Mesenchymal stem cell (in vitro differentiated cells and primary cell): Measurements from ENCODE around the gene ARHGEF17.

Experiments
- DNase-seq: peaks from one replicate; pipeline ENCODE4 v3.0.0-alpha.2; 2013
- H2AFZ ChIP-seq: one replicate; pipeline ENCODE4 v1.6.1; 2013; ENCODE audit warnings: low read depth, mild to moderate bottlenecking, control low read depth, inconsistent platforms, low read length, moderate library complexity
- H2AK5ac ChIP-seq: 2 replicates; pipeline ENCODE4 v1.6.1; 2013; ENCODE audit warnings: low read length, moderate library complexity, mild to moderate bottlenecking, inconsistent platforms; ENCODE audit not compliant: severe bottlenecking
- H2BK120ac ChIP-seq: one replicate; pipeline ENCODE4 v1.6.1; 2013; ENCODE audit warnings: low read depth, mild to moderate bottlenecking, inconsistent platforms, low read length, moderate library complexity
- H2BK12ac ChIP-seq, 2 experiments: one replicate each; pipeline ENCODE4 v1.6.1; 2013; ENCODE audit warnings: inconsistent platforms in 2 of 2, low read length in 2 of 2, mild to moderate bottlenecking in 2 of 2, moderate library complexity in 2 of 2, control low read depth in 1 of 2
- H2BK15ac ChIP-seq: one replicate; pipeline ENCODE4 v1.6.1; 2013; ENCODE audit warnings: mild to moderate bottlenecking, low read depth, inconsistent platforms; ENCODE audit not compliant: poor library complexity, severe bottlenecking
- H2BK5ac ChIP-seq: 2 replicates; pipeline ENCODE4 v1.6.1; 2013; ENCODE audit warnings: low read depth, mild to moderate bottlenecking, low read length, control low read depth, inconsistent platforms; ENCODE audit not compliant: poor library complexity, severe bottlenecking
- H3K14ac ChIP-seq, 2 experiments: one replicate each; pipeline ENCODE4 v1.6.1; 2013; ENCODE audit warnings: inconsistent platforms in 2 of 2, low read length in 2 of 2, control low read depth in 1 of 2, mild to moderate bottlenecking in 1 of 2, moderate library complexity in 1 of 2
- H3K18ac ChIP-seq, 2 experiments: one replicate each; pipeline ENCODE4 v1.6.1; 2013; ENCODE audit warnings: inconsistent platforms in 2 of 2, low read length in 2 of 2, control low read depth in 1 of 2, low read depth in 1 of 2, mild to moderate bottlenecking in 1 of 2
- H3K23ac ChIP-seq, 2 experiments: one replicate each; pipeline ENCODE4 v1.6.1; 2013; ENCODE audit warnings: inconsistent platforms in 2 of 2, low read length in 2 of 2, mild to moderate bottlenecking in 2 of 2, moderate library complexity in 2 of 2, control low read depth in 1 of 2
- H3K27ac ChIP-seq: 2 replicates; pipeline ENCODE4 v1.5.1; 2013; ENCODE audit warnings: mild to moderate bottlenecking, moderate library complexity, low read length, control low read depth, inconsistent platforms; ENCODE audit not compliant: poor library complexity, severe bottlenecking
- H3K27me3 ChIP-seq, 2 experiments: 2 replicates each; pipeline versions ENCODE4 v1.6.1 to v1.7.0; 2013; ENCODE audit warnings: low read length in 2 of 2, mild to moderate bottlenecking in 2 of 2, moderate library complexity in 2 of 2, control low read depth in 1 of 2, inconsistent platforms in 1 of 2; ENCODE audit not compliant: control insufficient read depth in 1 of 2, insufficient read depth in 1 of 2
- H3K36me3 ChIP-seq, 2 experiments: 2 replicates each; pipeline versions ENCODE4 v1.6.1 to v1.7.0; 2013; ENCODE audit warnings: low read length in 2 of 2, control low read depth in 1 of 2, inconsistent platforms in 1 of 2, low read depth in 1 of 2, mild to moderate bottlenecking in 1 of 2; ENCODE audit not compliant: insufficient read depth in 2 of 2, control insufficient read depth in 1 of 2
- H3K4ac ChIP-seq, 2 experiments: one replicate each; pipeline ENCODE4 v1.6.1; 2013; ENCODE audit warnings: inconsistent platforms in 2 of 2, low read length in 2 of 2, mild to moderate bottlenecking in 2 of 2, moderate library complexity in 2 of 2, control low read depth in 1 of 2, low read depth in 1 of 2
- H3K4me1 ChIP-seq: 2 replicates; pipeline ENCODE4 v1.6.1; 2013; ENCODE audit warnings: low read depth, low read length, control low read depth; ENCODE audit not compliant: control insufficient read depth, insufficient read depth
- H3K4me2 ChIP-seq: 2 replicates; pipeline ENCODE4 v1.6.1; 2013; ENCODE audit warnings: low read length, mild to moderate bottlenecking, inconsistent platforms; ENCODE audit not compliant: poor library complexity, severe bottlenecking
- H3K4me3 ChIP-seq, 2 experiments: 2 replicates each; pipeline versions ENCODE4 v1.5.1 to v1.7.0; 2013; ENCODE audit warnings: low read length in 2 of 2, mild to moderate bottlenecking in 2 of 2, control low read depth in 1 of 2, low read depth in 1 of 2; ENCODE audit not compliant: insufficient read depth in 1 of 2
- H3K79me1 ChIP-seq: replicated peaks from 2 replicates; pipeline ENCODE4 v1.6.1; 2013; ENCODE audit warnings: mild to moderate bottlenecking, control low read depth, low read length, inconsistent platforms; ENCODE audit not compliant: poor library complexity, severe bottlenecking
- H3K9ac ChIP-seq: 2 replicates; pipeline ENCODE4 v1.7.0; 2013; ENCODE audit warnings: mild to moderate bottlenecking, low read length, moderate library complexity
- H3K9me3 ChIP-seq: 2 replicates; pipeline ENCODE4 v1.7.0; 2013; ENCODE audit warnings: mild to moderate bottlenecking, low read length; ENCODE audit not compliant: control insufficient read depth
- H4K8ac ChIP-seq: one replicate; pipeline ENCODE4 v1.6.1; 2013; ENCODE audit warnings: inconsistent platforms, mild to moderate bottlenecking, low read length, moderate library complexity
- H4K91ac ChIP-seq: one replicate; pipeline ENCODE4 v1.6.1; 2013; ENCODE audit warnings: mild to moderate bottlenecking, low read length, inconsistent platforms
- WGBS: methylation state at CpG from one replicate; pipeline ENCODE4 v1.1.7; 2013; ENCODE audit warnings: mixed read lengths; 5-methylcytosine and 5-hydroxymethylcytosine counted together

ARHGEF17 gene

GRCh38 chr11:73262851-73263495 lies 45.1 kb upstream of the ARHGEF17 start:
- Histone ChIP-seq H4K8ac (no peak overlapping the region), H2BK120ac (no peak overlapping the region), H2AFZ (no peak overlapping the region), H3K18ac (no peak overlapping the region), H3K27me3 (peaks cover 10 to 13% of the 10 kb centered on the region in 2 experiments), H3K14ac (no peak overlapping the region), H4K91ac (no peak overlapping the region), H3K9me3 (no peaks in the 10 kb centered on the region), H3K27ac (no peak overlapping the region), H3K9ac (no peak overlapping the region), H3K23ac (no peak overlapping the region), H3K4ac (no peak overlapping the region), H2AK5ac (no peak overlapping the region), H3K36me3 (no peaks in the 10 kb centered on the region), H3K4me2 (no peak overlapping the region), H3K79me1 (no peaks in the 10 kb centered on the region), H2BK12ac (no peak overlapping the region), H3K4me1 (peaks cover 23% of the 10 kb centered on the region), H2BK5ac (no peak overlapping the region), H3K4me3 (no peak overlapping the region), H2BK15ac (no peak overlapping the region)
- peak; percentile 37 for DNase-seq
- 75% methylated on average over 4 of the region's 5 CpGs for WGBS

GRCh38 chr11:73263640-73264039 lies 44.4 kb upstream of the ARHGEF17 start:
- Histone ChIP-seq H3K9me3 (no peaks in the 10 kb centered on the region), H2BK120ac (no peak overlapping the region), H3K4me2 (no peak overlapping the region), H3K23ac (no peak overlapping the region), H3K4me1 (peaks cover 17% of the 10 kb centered on the region), H4K8ac (no peak overlapping the region), H3K79me1 (no peaks in the 10 kb centered on the region), H3K27me3 (peaks cover 10 to 19% of the 10 kb centered on the region in 2 experiments), H2BK12ac (no peak overlapping the region), H2BK15ac (no peak overlapping the region), H2AK5ac (no peak overlapping the region), H2BK5ac (no peak overlapping the region), H2AFZ (no peak overlapping the region), H3K4ac (no peak overlapping the region), H3K14ac (no peak overlapping the region), H4K91ac (no peak overlapping the region), H3K9ac (no peak overlapping the region), H3K27ac (no peak overlapping the region), H3K36me3 (no peaks in the 10 kb centered on the region), H3K18ac (no peak overlapping the region), H3K4me3 (no peak overlapping the region)
- 92% methylated on average over 2 of the region's 2 CpGs for WGBS
- no peak for DNase-seq

GRCh38 chr11:73265278-73265810 lies 42.7 kb upstream of the ARHGEF17 start:
- H3K4ac ChIP-seq, result no peak overlapping the region
- no peak overlapping the region for H4K8ac ChIP-seq
- no peaks in the 10 kb centered on the region for H3K79me1 ChIP-seq
- no peak for DNase-seq
- no peak overlapping the region for H4K91ac ChIP-seq
- H2AK5ac ChIP-seq, result no peak overlapping the region
- H3K4me3 ChIP-seq, result peak overlapping the region in 1 of 2 experiments; percentile 64
- H2BK5ac ChIP-seq, result no peak overlapping the region
- H3K23ac ChIP-seq, result no peak overlapping the region
- H3K27me3 ChIP-seq, result peaks cover 10 to 29% of the 10 kb centered on the region in 2 experiments
- no peak overlapping the region for H3K14ac ChIP-seq
- H3K36me3 ChIP-seq, result no peaks in the 10 kb centered on the region
- 93% methylated on average over 3 of the region's 4 CpGs for WGBS
- H3K9me3 ChIP-seq, result no peaks in the 10 kb centered on the region
- no peak overlapping the region for H3K4me2 ChIP-seq
- H3K18ac ChIP-seq, result no peak overlapping the region
- H3K9ac ChIP-seq, result peak overlapping the region; percentile 3
- H2AFZ ChIP-seq, result no peak overlapping the region
- no peak overlapping the region for H3K27ac ChIP-seq
- H2BK15ac ChIP-seq, result no peak overlapping the region
- H2BK12ac ChIP-seq, result no peak overlapping the region
- H3K4me1 ChIP-seq, result peaks cover 10% of the 10 kb centered on the region
- no peak overlapping the region for H2BK120ac ChIP-seq

- no peak overlapping the region for H4K91ac ChIP-seq
- WGBS, result 76% methylated on average over 3 of the region's 3 CpGs
- peaks cover 13% of the 10 kb centered on the region for H3K4me1 ChIP-seq
- DNase-seq, result no peak
- no peak overlapping the region for H3K23ac ChIP-seq
- peaks cover 10 to 29% of the 10 kb centered on the region in 2 experiments for H3K27me3 ChIP-seq
- no peak overlapping the region for H3K27ac ChIP-seq
- H3K4me2 ChIP-seq, result no peak overlapping the region
- no peak overlapping the region for H2BK15ac ChIP-seq
- H3K9me3 ChIP-seq, result no peaks in the 10 kb centered on the region
- no peak overlapping the region for H2BK120ac ChIP-seq
- H3K14ac ChIP-seq, result no peak overlapping the region
- H4K8ac ChIP-seq, result no peak overlapping the region
- H3K4ac ChIP-seq, result no peak overlapping the region
- H2AFZ ChIP-seq, result no peak overlapping the region
- H2BK5ac ChIP-seq, result no peak overlapping the region
- H2BK12ac ChIP-seq, result no peak overlapping the region
- no peak overlapping the region for H3K9ac ChIP-seq
- H2AK5ac ChIP-seq, result no peak overlapping the region
- H3K79me1 ChIP-seq, result no peaks in the 10 kb centered on the region
- H3K36me3 ChIP-seq, result no peaks in the 10 kb centered on the region
- no peak overlapping the region for H3K18ac ChIP-seq
- H3K4me3 ChIP-seq, result no peak overlapping the region
Measured at GRCh38 chr11:73265853-73266645, 42.0 kb upstream of the ARHGEF17 start.
